ENCODE measurements around the gene KIF2A.

KIF2A gene

DNA sequence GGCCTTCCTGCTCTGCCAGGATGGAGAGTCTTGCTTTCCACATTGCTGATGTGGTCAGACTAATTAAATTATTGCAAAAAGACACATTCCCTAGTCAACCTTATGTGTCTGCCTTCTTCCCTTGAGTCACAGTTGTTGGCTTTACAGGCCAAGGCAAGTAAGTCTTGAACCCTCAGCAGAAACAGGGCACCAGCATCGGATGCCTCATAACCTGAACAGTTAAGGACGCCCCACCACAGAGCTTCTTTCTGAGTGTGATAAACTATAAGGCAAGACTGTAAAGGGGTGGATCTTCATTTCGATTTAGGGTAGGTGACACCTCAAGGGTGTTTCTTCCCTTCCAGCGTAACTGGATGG, 670 bp upstream of the KIF2A start:
- peak overlapping the region; percentile 3 for H3K4me3 ChIP-seq
- no peak for DNase-seq (ENCODE audit: low spot score in 2 of 2)
- no peaks in the 10 kb centered on the region for H3K27me3 ChIP-seq (ENCODE audit: low read depth)
- no peaks in the 10 kb centered on the region for H3K9me3 ChIP-seq
- peaks cover 15% of the 10 kb centered on the region; the same call in 1 of the 2 replicates for H3K36me3 ChIP-seq (replicated peaks)
- H3K4me1 ChIP-seq: peaks cover 12% of the 10 kb centered on the region
- in situ Hi-C loops (cut with MboI; ENCODE audit: low sequenced_read_pairs): no loop called here

DNA sequence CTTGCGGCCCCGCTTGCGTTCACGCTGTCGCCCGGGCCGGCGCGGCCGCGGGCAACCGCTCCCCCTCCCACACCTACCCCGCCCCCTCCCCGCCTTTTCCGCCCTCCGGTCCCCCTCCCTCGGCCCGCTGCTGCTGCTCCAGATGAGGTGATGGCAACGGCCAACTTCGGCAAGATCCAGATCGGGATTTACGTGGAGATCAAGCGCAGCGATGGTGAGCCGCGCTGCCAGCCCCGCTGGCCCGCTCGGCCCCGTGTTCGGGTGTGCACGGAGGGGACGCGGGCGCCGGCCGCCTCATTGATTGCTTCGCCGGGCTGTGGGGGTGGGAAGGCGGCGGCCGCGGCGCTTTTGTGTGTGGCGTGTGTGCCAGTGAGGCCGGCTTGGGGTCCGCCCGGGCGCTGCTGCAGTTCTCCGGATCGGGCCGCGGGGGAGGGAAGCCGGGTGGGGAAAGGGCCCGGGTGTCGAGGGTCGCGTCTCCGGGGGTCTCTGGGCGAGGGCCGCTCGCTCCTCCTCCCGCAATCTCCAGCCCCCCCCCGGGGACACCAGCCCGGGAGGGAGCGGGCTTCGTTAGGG, 403 bp downstream of the KIF2A start:
- H3K4me3 ChIP-seq: peak overlapping the region; percentile 70
- peak in 1 of 2 experiments; percentile 40 for DNase-seq (ENCODE audit: low spot score in 2 of 2)
- no peaks in the 10 kb centered on the region for H3K27me3 ChIP-seq (ENCODE audit: low read depth)
- H3K9me3 ChIP-seq: no peaks in the 10 kb centered on the region
- H3K4me1 ChIP-seq: peaks cover 12% of the 10 kb centered on the region
- in situ Hi-C loops (cut with MboI; ENCODE audit: low sequenced_read_pairs): no loop called here
- H3K36me3 ChIP-seq (replicated peaks): peaks cover 15% of the 10 kb centered on the region; the same call in 1 of the 2 replicates

DNA sequence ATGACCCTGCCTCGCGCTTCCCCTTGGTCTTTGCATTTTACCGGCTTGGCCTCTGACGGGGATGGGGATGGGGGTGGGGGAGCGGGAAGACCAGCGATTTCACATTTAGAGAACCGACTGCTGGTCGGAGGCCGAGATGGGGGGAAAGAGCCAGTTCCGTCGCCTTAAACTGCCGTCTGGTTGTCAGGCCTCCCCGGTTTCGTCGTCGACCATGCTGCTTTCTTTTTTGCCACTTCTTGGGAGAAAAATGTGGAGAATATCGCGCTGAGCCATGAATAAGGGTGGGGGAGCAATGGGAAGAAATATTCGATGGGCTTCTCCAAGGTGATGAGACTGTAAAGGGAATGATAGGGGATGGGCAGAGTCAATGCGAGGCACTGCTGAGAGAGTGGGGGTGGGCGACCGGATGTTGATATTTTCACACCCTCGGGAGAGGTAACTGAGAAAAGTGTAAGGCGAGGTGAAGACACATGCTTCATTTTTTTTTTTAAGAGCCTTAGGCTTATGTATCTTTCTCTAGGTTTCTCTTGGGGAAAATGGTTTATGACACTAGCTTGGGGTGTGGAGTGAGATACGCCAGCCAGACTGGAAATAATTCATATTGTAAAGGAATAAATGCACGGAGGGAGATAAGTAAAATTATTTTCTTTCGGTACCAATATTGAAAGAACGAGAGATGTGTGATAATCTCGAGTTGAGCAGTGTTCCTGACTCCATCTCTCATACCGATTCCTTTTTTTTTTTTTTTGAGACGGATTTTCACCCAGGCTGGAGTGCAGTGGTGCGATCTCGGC, 1.1 kb downstream of the KIF2A start:
- peaks cover 12% of the 10 kb centered on the region for H3K4me1 ChIP-seq
- peak in 1 of 2 experiments; percentile 61 for DNase-seq (ENCODE audit: low spot score in 2 of 2)
- in situ Hi-C loops (cut with MboI; ENCODE audit: low sequenced_read_pairs): no loop called here
- H3K9me3 ChIP-seq: no peaks in the 10 kb centered on the region
- H3K27me3 ChIP-seq (ENCODE audit: low read depth): no peaks in the 10 kb centered on the region
- H3K36me3 ChIP-seq (replicated peaks): peaks cover 15% of the 10 kb centered on the region; the same call in 1 of the 2 replicates
- H3K4me3 ChIP-seq: peak overlapping the region; percentile 70

DNA sequence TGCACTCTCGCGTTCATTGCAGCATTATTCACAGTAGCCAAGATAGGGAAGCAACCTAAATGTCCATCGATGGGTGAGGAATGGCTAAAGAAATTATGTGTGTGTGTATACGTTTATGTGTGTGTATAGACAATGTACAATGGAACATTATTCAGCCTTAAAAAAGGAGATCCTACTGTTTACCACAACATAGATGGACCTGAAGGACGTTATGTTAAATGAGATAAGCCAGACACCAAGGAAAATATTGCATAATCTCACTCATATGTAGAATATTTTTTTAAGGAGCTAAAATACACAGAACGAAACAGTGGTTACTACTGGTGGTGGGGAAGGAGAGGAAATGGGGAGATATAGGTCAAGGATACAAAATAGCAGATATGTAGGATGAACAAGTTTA, 2.4 kb downstream of the KIF2A start:
- no peaks in the 10 kb centered on the region for H3K9me3 ChIP-seq
- no peak overlapping the region for H3K4me3 ChIP-seq
- no peaks in the 10 kb centered on the region for H3K27me3 ChIP-seq (ENCODE audit: low read depth)
- H3K4me1 ChIP-seq: peaks cover 12% of the 10 kb centered on the region
- no peak for DNase-seq (ENCODE audit: low spot score in 2 of 2)
- in situ Hi-C loops (cut with MboI; ENCODE audit: low sequenced_read_pairs): no loop called here
- peaks cover 15% of the 10 kb centered on the region; the same call in 1 of the 2 replicates for H3K36me3 ChIP-seq (replicated peaks)

DNA sequence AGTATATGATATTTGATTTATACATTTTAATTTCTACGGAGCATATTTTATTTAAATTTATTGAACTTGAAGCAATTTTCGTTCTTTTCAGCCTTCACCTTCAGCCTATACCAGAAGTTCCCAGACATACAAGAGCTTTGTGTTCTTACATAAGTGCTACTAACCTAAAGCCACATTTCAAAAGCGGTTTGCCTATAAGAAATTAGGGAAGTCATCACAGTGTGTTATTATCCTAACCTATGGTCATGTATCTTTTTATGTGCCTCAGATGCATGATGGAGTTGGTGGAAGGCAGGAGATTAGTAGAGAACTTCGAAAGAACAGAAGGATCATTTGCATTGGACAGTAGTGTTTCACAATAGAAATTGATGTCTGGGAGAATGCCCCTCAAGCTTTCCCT, 3.1 kb downstream of the KIF2A start:
- no peak for DNase-seq (ENCODE audit: low spot score in 2 of 2)
- Histone ChIP-seq H3K4me3 (no peak overlapping the region), H3K4me1 (peaks cover 12% of the 10 kb centered on the region), H3K27me3 (ENCODE audit: low read depth) (no peaks in the 10 kb centered on the region), H3K9me3 (no peaks in the 10 kb centered on the region), H3K36me3 (replicated peaks) (peaks cover 15% of the 10 kb centered on the region; the same call in 1 of the 2 replicates)
- in situ Hi-C loops (cut with MboI; ENCODE audit: low sequenced_read_pairs): no loop called here

DNA sequence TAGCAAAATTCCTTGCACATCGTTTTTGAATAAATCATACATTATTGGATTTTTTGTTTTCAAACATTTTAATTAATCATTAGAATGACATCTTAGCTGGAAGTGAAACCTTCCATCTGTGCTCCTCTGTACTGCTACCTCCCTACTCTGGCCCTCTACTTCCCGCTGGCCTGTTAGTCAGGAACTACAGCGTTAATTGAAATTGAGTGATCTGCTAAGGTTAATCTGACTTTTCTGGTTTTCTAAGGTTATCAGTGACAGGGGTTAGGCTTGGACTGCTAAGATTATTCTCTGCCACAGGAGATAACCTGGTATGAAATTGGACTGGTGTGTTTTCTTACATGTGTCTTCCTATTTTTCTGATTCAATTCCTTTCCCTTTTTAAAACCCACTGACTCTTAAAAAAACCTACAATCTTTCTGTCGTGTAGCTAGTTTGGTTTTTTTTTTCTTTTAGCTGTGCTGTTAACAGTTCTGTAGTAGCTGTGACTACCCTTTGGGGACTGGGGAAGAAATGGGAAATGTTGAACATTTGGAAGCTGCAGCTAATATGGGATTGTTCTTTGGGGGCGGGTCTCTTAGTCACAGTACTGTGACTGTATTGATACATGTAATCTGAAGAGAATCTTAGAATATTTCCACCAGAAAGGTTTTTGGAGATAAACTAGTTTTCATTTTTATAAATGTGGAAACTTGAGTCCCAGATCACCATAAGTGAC, 4.6 kb downstream of the KIF2A start:
- H3K4me1 ChIP-seq: peaks cover 9% of the 10 kb centered on the region
- no peak overlapping the region for H3K4me3 ChIP-seq
- H3K36me3 ChIP-seq (replicated peaks): peaks cover 15% of the 10 kb centered on the region; the same call in 1 of the 2 replicates
- in situ Hi-C loops (cut with MboI; ENCODE audit: low sequenced_read_pairs): no loop called here
- H3K9me3 ChIP-seq: no peaks in the 10 kb centered on the region
- H3K27me3 ChIP-seq (ENCODE audit: low read depth): no peaks in the 10 kb centered on the region
- no peak for DNase-seq (ENCODE audit: low spot score in 2 of 2)

DNA sequence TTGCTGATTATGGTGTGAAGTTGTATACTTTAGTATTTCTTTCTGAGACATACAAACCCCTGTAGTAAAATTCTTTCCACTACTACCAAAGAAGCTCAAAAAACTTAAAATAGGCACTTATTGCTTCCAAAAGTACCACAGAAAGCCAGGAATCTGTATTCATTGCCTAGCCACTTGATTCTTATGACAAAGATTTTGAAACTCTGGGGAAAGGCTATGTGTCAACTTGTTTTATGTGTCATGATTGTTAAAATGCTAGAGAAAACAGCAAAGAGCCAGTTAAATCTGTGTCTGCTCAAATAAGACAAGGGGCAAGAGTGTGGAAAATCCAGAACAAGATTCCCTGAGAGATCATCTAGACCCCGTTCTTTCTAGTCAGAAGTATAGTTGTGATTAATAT, 6.0 kb downstream of the KIF2A start:
- no peak for DNase-seq (ENCODE audit: low spot score in 2 of 2)
- Histone ChIP-seq H3K4me3 (no peak overlapping the region), H3K27me3 (ENCODE audit: low read depth) (no peaks in the 10 kb centered on the region), H3K4me1 (peaks cover 8% of the 10 kb centered on the region), H3K9me3 (no peaks in the 10 kb centered on the region), H3K36me3 (replicated peaks) (peaks cover 15% of the 10 kb centered on the region; the same call in 1 of the 2 replicates)
- in situ Hi-C loops (cut with MboI; ENCODE audit: low sequenced_read_pairs): no loop called here

DNA sequence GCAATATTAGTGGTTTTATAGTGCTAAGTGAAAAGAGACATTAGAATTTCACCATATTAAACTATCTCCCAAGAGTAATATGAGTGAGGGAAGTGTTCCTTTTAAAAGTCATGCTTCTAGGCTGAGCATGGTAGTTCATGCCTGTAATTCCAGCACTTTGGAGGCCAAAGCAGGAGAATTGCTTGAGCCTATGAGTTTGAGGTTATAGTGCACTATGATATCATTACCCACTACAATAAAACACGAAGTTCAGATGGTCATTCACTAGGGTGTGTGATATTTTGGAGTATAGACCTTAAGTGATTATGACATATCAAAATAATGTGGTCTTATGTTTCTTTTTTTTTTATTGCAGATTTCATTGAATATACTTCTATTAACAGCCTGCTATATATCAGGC, 6.7 kb downstream of the KIF2A start:
- no peaks in the 10 kb centered on the region for H3K27me3 ChIP-seq (ENCODE audit: low read depth)
- H3K4me1 ChIP-seq: peaks cover 8% of the 10 kb centered on the region
- no peak overlapping the region for H3K4me3 ChIP-seq
- H3K36me3 ChIP-seq (replicated peaks): peaks cover 15% of the 10 kb centered on the region; the same call in 1 of the 2 replicates
- in situ Hi-C loops (cut with MboI; ENCODE audit: low sequenced_read_pairs): no loop called here
- no peak for DNase-seq (ENCODE audit: low spot score in 2 of 2)
- H3K9me3 ChIP-seq: no peaks in the 10 kb centered on the region

DNA sequence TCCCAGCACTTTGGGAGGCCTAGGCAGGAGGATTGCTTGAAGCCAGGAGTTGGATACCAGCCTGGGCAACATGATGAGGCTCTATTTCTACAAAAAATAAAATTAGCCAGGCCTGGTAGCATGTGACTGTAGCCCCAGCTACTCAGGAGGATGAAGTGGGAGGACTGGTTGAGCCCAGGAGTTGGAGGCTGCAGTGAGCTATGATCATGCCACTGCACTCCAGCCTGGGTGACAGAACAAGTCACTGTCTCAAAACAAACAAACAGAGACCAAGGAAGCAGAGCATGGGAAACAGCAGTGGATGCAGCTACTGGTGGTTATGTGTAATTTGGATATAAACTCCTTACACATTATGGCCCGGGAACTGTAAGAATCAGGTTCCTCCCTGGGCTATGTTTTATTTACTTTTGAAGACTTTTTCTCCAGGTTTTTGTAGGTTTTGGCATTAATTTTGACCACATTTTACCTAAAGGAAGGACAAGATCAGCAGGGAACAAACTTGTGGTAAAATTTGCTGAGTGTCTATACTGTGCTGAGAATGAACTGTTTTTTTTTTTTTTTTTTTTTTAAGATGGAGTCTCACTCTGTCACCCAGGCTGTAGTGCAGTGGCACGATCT, 8.3 kb downstream of the KIF2A start:
- Histone ChIP-seq H3K4me1 (peaks cover 11% of the 10 kb centered on the region), H3K27me3 (ENCODE audit: low read depth) (no peaks in the 10 kb centered on the region), H3K9me3 (no peaks in the 10 kb centered on the region), H3K4me3 (no peak overlapping the region), H3K36me3 (replicated peaks) (peaks cover 4% of the 10 kb centered on the region)
- no peak for DNase-seq (ENCODE audit: low spot score in 2 of 2)
- in situ Hi-C loops (cut with MboI; ENCODE audit: low sequenced_read_pairs): no loop called here

DNA sequence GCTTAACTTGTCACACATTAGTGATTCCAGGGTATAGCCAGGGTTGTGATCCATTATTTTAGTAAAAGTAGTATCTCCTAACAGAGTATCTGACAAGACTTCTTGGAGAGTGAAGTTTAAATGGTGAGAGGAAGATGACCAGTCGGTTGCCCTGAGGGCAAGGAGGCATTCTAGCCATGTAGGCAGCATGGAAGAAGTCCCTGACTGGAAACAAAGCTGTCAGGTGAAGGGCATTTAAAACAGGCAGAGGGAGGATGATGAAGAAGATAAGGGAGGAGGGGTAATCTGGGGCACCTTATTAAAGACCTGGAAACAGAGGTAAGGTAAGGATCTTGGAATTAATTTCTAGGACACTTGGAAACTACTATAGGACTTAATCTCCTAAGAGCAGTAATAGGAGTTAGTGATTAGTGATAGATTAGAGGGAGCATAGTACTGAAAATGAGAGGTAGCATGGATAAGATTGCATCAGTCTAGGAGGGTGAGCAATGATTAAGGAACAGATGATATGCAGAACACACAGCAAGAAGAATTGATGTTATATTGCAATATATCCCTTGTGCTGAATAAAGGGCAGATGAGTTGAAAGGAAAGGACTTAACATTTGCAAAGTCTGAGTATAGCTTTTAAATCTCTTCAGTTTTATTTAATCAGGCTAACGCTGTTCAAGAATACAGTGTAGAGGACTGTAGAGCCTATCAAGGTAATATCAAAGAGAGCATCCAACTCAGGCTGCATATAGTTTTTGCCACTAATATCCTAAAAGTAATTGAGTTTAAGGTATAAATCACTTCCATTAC, 9.6 kb downstream of the KIF2A start:
- Histone ChIP-seq H3K9me3 (no peaks in the 10 kb centered on the region), H3K27me3 (ENCODE audit: low read depth) (no peaks in the 10 kb centered on the region), H3K36me3 (replicated peaks) (no peaks in the 10 kb centered on the region; the same call in 1 of the 2 replicates), H3K4me1 (peaks cover 14% of the 10 kb centered on the region), H3K4me3 (no peak overlapping the region)
- DNase-seq (ENCODE audit: low spot score in 2 of 2): no peak
- in situ Hi-C loops (cut with MboI; ENCODE audit: low sequenced_read_pairs): no loop called here

DNA sequence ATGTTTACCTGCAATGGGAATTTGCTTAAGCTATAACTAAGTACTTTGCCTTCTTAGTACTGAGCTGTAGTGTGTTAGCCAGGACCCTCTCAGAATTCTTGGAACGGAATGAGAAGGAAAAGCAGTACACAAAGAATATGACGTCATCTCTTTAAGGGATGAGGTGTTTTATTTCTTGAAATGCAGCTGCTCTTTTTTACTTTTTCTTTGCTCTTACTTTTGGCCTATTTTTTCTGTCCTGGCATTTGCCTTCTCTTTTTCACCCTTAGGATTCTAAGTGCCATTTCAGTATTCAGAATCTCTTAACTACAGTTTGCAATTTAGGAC, 10.1 kb downstream of the KIF2A start:
- Histone ChIP-seq H3K36me3 (replicated peaks) (no peaks in the 10 kb centered on the region; the same call in 1 of the 2 replicates), H3K4me3 (no peak overlapping the region), H3K27me3 (ENCODE audit: low read depth) (no peaks in the 10 kb centered on the region), H3K4me1 (peaks cover 14% of the 10 kb centered on the region), H3K9me3 (no peaks in the 10 kb centered on the region)
- in situ Hi-C loops (cut with MboI; ENCODE audit: low sequenced_read_pairs): no loop called here
- no peak for DNase-seq (ENCODE audit: low spot score in 2 of 2)

DNA sequence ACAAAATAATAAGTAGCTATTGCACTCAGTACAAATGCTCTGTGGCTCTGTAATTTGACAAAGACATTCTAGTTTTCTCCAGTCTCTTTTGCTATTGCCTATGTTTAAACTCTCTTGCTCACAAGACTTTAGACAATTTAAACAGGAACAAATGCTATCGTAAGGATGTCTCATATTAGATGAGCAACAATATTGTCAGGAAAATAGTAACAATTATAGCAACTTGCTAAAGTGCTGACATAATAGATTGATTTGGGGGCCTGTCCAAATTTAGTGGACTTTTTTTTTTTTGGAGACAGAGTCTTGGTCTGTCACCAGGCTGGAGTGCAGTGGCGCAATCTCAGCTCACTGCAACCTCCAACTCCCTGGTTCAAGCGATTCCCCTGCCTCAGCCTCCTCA, 11.8 kb downstream of the KIF2A start:
- in situ Hi-C loops (cut with MboI; ENCODE audit: low sequenced_read_pairs): no loop called here
- no peaks in the 10 kb centered on the region for H3K9me3 ChIP-seq
- no peak for DNase-seq (ENCODE audit: low spot score in 2 of 2)
- peaks cover 14% of the 10 kb centered on the region for H3K4me1 ChIP-seq
- no peaks in the 10 kb centered on the region; the same call in none of the 2 replicates for H3K36me3 ChIP-seq (replicated peaks)
- H3K4me3 ChIP-seq: no peak overlapping the region
- no peaks in the 10 kb centered on the region for H3K27me3 ChIP-seq (ENCODE audit: low read depth)

DNA sequence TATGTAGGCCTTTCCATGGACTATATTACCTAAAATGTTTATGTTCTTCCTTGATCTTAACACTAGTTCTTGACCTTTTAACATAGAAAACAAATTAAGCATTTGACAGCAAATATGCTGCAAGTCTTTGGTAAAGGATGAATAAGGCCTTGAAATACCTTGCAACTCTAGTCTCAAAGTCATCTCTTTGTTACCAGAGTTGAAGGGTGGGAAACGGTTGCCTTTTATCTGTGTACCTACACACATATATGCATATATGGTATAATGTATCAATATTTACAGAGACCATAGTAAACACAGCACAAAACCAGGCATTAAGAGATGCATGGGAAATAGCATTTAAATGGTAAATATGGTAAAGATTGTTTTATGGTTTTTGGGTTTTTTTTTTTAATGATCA, 16.5 kb downstream of the KIF2A start:
- Histone ChIP-seq H3K9me3 (no peaks in the 10 kb centered on the region), H3K4me1 (peaks cover 14% of the 10 kb centered on the region), H3K36me3 (replicated peaks) (no peaks in the 10 kb centered on the region; the same call in none of the 2 replicates), H3K27me3 (ENCODE audit: low read depth) (no peaks in the 10 kb centered on the region), H3K4me3 (no peak overlapping the region)
- no peak for DNase-seq (ENCODE audit: low spot score in 2 of 2)
- in situ Hi-C loops (cut with MboI; ENCODE audit: low sequenced_read_pairs): no loop called here
